NT2/D1 (cell line): ENCODE data around the gene MEMO1.

Experiments
- DNase-seq: peaks from one replicate; pipeline ENCODE4 v3.0.0-alpha.2; 2011; ENCODE audit warnings: low read depth, low spot score
- H3K27me3 ChIP-seq: 2 replicates; pipeline ENCODE4 v1.6.0; 2011; ENCODE audit warnings: mild to moderate bottlenecking; ENCODE audit not compliant: insufficient read length, insufficient read depth
- H3K36me3 ChIP-seq: 2 replicates; pipeline ENCODE4 v1.6.1; 2011; ENCODE audit warnings: mild to moderate bottlenecking, low read length, mixed read lengths; ENCODE audit not compliant: insufficient read depth, insufficient read length
- H3K4me1 ChIP-seq: 2 replicates; pipeline ENCODE4 v1.5.1; 2011; ENCODE audit not compliant: insufficient read depth, insufficient read length
- H3K4me3 ChIP-seq: 2 replicates; pipeline ENCODE4 v1.5.1; 2011; ENCODE audit warnings: low read depth; ENCODE audit not compliant: insufficient read length
- H3K9ac ChIP-seq: 2 replicates; pipeline ENCODE4 v1.6.0; 2011; ENCODE audit warnings: low read depth; ENCODE audit not compliant: insufficient read length
- H3K9me3 ChIP-seq: 2 replicates; pipeline ENCODE4 v1.5.1; 2011; ENCODE audit warnings: mild to moderate bottlenecking, low read length; ENCODE audit not compliant: insufficient read depth
- SUZ12 ChIP-seq: IDR thresholded peaks from 2 replicates; pipeline ENCODE4 v1.6.1; 2011; ENCODE audit not compliant: insufficient read length, insufficient read depth; ENCODE audit errors: extremely low read depth
- YY1 ChIP-seq: IDR thresholded peaks from 2 replicates; pipeline ENCODE4 v1.6.1; 2011; ENCODE audit not compliant: insufficient read length, insufficient read depth
- ZNF274 ChIP-seq: IDR thresholded peaks from 2 replicates; pipeline ENCODE4 v1.6.1; 2011; ENCODE audit warnings: mild to moderate bottlenecking, low read depth, low read length

Gene MEMO1

GRCh38 chr2:32003791-32004190 is 7.0 kb downstream of the MEMO1 start:
- H3K9ac ChIP-seq, result no peak overlapping the region

GRCh38 chr2:32002406-32002805 is 8.4 kb downstream of the MEMO1 start:
- H3K9ac ChIP-seq, result no peak overlapping the region
- no peaks in the 10 kb centered on the region for H3K27me3 ChIP-seq
- DNase-seq, result no peak

More at GRCh38 chr2:32003791-32004190, 7.0 kb downstream of the MEMO1 start:
- H3K9me3 ChIP-seq, result no peaks in the 10 kb centered on the region
- TF ChIP-seq YY1 (no peak), ZNF274 (no peak), SUZ12 (no peak)
- no peak overlapping the region for H3K4me3 ChIP-seq
- H3K36me3 ChIP-seq, result peaks cover 2% of the 10 kb centered on the region
- DNase-seq, result no peak
- no peaks in the 10 kb centered on the region for H3K27me3 ChIP-seq
- no peaks in the 10 kb centered on the region for H3K4me1 ChIP-seq

DNA sequence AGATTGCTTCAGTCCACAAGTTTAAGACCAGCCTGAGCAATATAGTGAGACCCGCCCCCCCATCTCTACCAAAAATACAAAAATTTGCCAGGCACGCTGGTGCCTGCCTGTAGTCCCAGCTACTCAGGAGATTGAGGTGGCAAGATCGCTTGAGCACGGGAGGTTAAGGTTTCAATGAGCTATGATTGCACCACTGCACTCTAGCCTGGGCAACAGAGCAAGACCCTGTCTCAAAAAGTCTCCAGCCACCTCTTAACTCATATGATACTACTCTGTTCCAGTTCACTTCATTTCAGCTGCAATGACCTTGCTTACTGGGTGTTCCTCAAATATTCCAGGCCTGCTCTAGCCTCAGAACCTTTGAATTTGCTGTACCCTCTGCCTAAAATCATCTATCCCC is 11.4 kb downstream of the MEMO1 start:
- H3K27me3 ChIP-seq, result no peaks in the 10 kb centered on the region
- DNase-seq, result no peak
- no peak overlapping the region for H3K4me3 ChIP-seq
- no peak overlapping the region for H3K9ac ChIP-seq
- H3K9me3 ChIP-seq, result no peaks in the 10 kb centered on the region
- no peaks in the 10 kb centered on the region for H3K36me3 ChIP-seq
- TF ChIP-seq YY1 (no peak), ZNF274 (no peak), SUZ12 (no peak)
- H3K4me1 ChIP-seq, result no peaks in the 10 kb centered on the region

More at GRCh38 chr2:32002406-32002805, 8.4 kb downstream of the MEMO1 start:
- TF ChIP-seq ZNF274, result no peak
- no peak for TF ChIP-seq SUZ12
- no peak for TF ChIP-seq YY1
- H3K4me1 ChIP-seq, result no peaks in the 10 kb centered on the region
- H3K36me3 ChIP-seq, result no peaks in the 10 kb centered on the region
- H3K9me3 ChIP-seq, result no peaks in the 10 kb centered on the region
- H3K4me3 ChIP-seq, result no peak overlapping the region

- Histone ChIP-seq H3K36me3 (no peaks in the 10 kb centered on the region), H3K9ac (no peak overlapping the region), H3K9me3 (no peaks in the 10 kb centered on the region), H3K4me3 (no peak overlapping the region), H3K4me1 (no peaks in the 10 kb centered on the region), H3K27me3 (no peaks in the 10 kb centered on the region)
- TF ChIP-seq YY1 (no peak), SUZ12 (no peak), ZNF274 (no peak)
- DNase-seq, result no peak
Observed at GRCh38 chr2:31998731-31999383, 12.0 kb downstream of the MEMO1 start.

GRCh38 chr2:31997653-31998052 is 13.2 kb downstream of the MEMO1 start:
- Histone ChIP-seq H3K9ac (no peak overlapping the region), H3K4me3 (no peak overlapping the region), H3K4me1 (no peaks in the 10 kb centered on the region), H3K27me3 (no peaks in the 10 kb centered on the region), H3K36me3 (no peaks in the 10 kb centered on the region), H3K9me3 (no peaks in the 10 kb centered on the region)
- TF ChIP-seq SUZ12, result no peak
- no peak for TF ChIP-seq YY1
- no peak for TF ChIP-seq ZNF274
- DNase-seq, result no peak

DNA sequence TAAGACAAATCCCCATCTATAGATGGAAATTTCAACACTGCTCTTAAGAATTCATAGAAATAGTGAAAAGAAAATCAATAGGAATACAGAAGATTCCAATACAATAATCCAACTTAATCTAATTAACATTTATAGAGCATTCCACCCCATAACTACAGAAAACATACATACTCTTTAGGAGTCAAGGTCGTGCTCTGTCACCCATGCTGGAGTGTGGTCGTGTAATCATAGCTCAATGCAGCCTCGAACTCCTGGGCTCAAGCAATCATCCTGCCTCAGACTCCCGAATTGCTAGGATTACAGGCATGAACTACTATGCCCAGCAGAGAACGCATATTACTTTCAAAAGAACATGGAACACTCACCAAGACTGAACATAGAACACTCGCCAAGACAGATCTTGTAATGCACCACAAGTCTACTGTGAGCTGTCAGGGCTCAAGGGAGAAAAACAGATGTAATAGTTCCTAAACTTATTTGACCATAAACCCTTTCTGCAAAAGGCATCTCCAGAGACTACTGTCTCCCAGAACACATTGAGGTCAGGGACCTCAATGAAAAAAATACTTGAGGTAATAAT is 14.1 kb downstream of the MEMO1 start:
- DNase-seq, result no peak
- H3K27me3 ChIP-seq, result no peaks in the 10 kb centered on the region

GRCh38 chr2:31992934-31993333 is 17.9 kb downstream of the MEMO1 start:
- H3K9me3 ChIP-seq, result no peaks in the 10 kb centered on the region
- H3K36me3 ChIP-seq, result no peaks in the 10 kb centered on the region
- no peaks in the 10 kb centered on the region for H3K4me1 ChIP-seq
- H3K4me3 ChIP-seq, result no peak overlapping the region
- no peak overlapping the region for H3K9ac ChIP-seq
- TF ChIP-seq YY1 (no peak), ZNF274 (no peak), SUZ12 (no peak)
- no peaks in the 10 kb centered on the region for H3K27me3 ChIP-seq
- no peak for DNase-seq

More for the DNA sequence above, 14.1 kb downstream of the MEMO1 start:
- Histone ChIP-seq H3K4me3 (no peak overlapping the region), H3K4me1 (no peaks in the 10 kb centered on the region), H3K36me3 (no peaks in the 10 kb centered on the region), H3K9ac (no peak overlapping the region), H3K9me3 (no peaks in the 10 kb centered on the region)
- TF ChIP-seq SUZ12 (no peak), YY1 (no peak), ZNF274 (no peak)

- Histone ChIP-seq H3K9ac (no peak overlapping the region), H3K4me3 (no peak overlapping the region), H3K36me3 (no peaks in the 10 kb centered on the region), H3K27me3 (no peaks in the 10 kb centered on the region), H3K4me1 (no peaks in the 10 kb centered on the region), H3K9me3 (no peaks in the 10 kb centered on the region)
- DNase-seq, result no peak
- no peak for TF ChIP-seq ZNF274
- TF ChIP-seq YY1, result no peak
Observed at GRCh38 chr2:31992025-31992579, 18.7 kb downstream of the MEMO1 start.
